ENCODE measurements around the gene TPMT.

The TPMT gene

DNA sequence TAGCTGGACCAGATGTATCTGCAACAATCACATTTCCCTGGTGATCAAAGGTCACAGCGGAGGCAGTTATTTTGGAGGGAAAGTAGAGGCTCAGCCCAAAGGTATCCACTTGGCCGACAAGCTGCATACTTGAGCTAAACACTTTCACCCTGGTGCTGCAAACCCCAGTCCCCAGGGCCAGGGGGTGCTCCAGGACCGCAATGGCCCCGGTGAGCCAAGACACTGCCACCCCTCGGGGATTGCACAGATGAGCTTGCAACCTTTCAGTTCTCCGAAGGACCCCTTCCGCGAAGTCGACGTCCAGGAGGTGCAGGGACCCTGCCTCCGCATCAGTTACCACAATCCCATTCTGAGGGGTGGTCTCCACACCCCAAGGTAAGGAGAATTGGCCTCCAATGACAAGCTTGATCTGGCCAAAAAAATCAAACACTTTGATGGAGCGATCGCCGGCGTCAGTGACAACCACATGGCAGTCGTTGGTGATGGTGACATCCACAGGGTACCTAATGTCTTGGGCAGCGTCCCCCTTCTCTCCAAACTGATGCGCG lies 33.2 kb downstream of the TPMT start:
- no peak for DNase-seq (ENCODE audit: low read depth)
- H3K4me3 ChIP-seq (ENCODE audit: low read depth, low read length), result peak overlapping the region; percentile 49

DNA sequence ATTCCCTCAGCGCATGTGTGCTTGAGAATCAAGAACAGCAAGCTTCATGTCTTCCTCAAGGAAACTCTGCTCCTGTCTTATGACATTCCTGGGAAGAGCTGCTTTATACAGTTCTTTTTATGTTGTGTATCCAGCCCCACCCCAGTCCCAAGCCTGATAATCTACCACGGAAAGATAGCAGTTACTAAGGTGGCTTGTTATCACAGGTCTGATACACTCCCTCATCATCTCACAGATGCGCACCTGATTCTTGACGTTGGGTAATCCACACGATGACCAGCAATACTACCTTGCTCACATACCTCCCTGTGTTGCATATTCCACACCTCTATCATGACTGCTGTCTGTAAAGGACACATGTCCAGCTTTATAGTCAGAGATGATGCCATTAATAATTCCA lies 35.6 kb downstream of the TPMT start:
- H3K4me3 ChIP-seq (ENCODE audit: low read depth, low read length), result no peak overlapping the region
- DNase-seq (ENCODE audit: low read depth), result no peak

DNA sequence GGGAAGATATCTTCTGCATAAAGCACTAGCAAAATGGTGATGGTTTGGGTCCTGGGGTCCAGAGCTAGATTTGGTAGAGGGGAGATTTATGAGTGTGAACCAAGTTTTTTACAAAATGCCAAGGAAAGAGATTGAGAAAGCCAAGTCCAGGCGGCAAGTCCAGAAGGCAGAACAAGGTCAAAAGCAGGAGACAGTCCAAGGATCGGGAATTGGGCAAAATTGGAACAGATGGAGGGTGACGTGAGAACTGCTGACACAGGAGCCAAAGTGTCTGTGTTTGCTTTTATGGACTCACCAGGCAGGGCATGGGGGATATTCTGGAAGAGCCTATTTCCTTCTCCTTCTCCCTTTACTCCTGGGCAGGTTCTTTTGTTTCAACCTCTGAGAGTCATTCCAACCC lies 36.5 kb downstream of the TPMT start:
- no peak overlapping the region for H3K4me3 ChIP-seq (ENCODE audit: low read depth, low read length)
- no peak for DNase-seq (ENCODE audit: low read depth)

DNA sequence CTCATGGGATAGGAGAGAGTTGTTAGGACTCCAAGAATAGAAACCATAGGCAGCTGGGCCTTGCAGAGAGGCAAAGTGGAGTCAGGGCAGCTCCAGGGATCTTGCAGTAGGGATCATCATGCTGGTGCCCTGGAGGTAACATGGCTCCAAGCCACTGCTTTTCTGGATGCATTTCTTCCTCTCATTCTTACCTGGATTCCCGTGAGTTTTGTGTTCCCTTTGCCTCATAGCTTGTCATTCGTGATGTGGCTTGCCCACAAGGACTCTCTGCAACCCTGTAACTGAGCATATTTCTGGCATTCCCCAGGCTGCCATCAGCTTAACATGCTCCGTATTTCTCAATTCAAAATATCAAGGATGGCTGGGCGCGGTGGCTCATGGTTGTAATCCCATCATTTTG lies 37.7 kb downstream of the TPMT start:
- DNase-seq (ENCODE audit: low read depth), result no peak
- no peak overlapping the region for H3K4me3 ChIP-seq (ENCODE audit: low read depth, low read length)

DNA sequence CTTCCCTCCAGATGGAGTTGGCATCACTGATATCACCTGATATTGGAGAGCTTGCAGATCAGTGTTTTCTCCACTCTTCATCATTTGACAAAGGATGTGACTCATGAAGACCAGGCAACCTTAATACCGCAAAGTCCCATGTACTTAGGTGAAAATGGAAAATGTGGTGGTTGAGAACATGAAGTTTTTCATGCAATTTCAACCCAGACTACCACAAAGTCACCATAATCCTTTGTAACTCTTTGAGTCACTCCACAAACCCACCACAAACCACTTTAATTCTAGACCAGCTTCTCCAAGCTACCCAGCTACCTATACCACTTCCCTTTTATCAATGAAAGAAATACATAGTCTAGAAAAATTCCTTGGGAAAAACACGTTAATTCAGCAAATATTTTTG lies 39.5 kb downstream of the TPMT start:
- no peak overlapping the region for H3K4me3 ChIP-seq (ENCODE audit: low read depth, low read length)
- no peak for DNase-seq (ENCODE audit: low read depth)

DNA sequence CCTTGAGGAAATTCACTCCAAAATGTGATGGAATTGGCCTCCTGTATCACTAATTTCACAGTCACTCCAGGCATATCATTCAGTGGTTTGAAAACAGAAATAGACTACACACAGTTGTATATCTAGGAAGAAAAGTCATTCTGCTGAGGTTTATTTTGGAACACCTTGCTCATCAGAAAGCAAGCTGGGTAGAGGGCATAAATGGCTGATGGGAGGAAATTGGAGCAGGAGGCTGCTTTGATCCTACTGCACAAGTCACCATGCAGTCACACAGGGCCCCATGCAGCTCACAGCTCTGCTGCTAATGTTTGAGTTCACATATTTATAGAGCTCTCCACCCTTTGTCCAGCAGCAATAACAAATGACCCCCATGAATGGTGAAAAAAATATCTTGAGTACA lies 44.7 kb downstream of the TPMT start:
- no peak overlapping the region for H3K4me3 ChIP-seq (ENCODE audit: low read depth, low read length)
- DNase-seq (ENCODE audit: low read depth), result no peak

DNA sequence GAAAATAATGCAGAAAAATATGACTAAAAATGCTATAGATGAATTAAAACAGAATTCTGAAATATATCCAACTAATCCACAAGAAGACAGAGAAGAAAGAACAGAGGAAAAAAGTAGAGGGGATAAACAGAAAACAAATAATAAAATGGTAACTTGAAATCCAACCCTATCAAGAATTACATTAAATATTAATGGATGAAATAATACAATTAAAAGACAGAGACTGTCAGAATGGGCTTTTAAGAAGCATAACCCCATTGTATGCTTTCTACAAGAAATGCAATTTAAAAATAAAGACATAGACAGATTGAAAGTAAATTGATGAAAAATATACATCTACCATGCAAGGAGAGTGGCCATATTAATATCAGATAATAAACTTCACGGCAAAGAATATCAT lies 47.8 kb downstream of the TPMT start:
- no peak overlapping the region for H3K4me3 ChIP-seq (ENCODE audit: low read depth, low read length)
- DNase-seq (ENCODE audit: low read depth), result no peak

DNA sequence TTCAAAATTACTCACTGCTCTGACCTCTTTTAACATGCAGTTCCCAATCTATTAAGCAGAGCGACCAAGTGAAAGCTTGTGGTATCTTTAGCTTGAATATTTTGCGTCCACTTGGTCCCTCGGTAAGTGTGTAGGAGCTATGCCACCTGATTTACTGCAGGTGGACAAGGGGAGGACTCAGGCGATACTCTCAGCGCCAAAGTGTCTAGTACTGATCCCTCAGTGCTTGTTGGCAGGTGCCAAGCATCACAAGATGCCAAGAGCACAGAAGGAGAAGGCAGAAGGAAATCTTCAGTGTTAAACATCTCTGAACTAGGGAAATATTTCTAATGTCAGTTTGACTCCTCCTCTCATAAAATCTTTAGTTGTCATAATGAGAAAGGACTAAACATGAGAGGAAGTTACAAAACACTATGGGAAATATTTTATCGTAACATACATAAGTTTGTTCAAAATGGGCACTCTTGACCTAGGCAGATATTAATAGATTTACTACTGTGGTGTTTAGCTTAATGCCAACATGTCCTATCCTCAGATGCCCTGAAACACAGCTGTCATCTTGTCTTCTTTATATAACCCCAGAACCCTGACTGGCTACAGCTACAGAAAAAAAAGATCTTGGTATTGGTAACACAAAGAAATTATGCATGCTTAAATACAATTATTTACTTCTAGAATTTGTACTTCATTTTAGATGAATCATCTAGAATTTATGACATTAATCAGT lies 51.9 kb downstream of the TPMT start:
- DNase-seq (ENCODE audit: low read depth), result no peak
- H3K4me3 ChIP-seq (ENCODE audit: low read depth, low read length), result no peak overlapping the region

DNA sequence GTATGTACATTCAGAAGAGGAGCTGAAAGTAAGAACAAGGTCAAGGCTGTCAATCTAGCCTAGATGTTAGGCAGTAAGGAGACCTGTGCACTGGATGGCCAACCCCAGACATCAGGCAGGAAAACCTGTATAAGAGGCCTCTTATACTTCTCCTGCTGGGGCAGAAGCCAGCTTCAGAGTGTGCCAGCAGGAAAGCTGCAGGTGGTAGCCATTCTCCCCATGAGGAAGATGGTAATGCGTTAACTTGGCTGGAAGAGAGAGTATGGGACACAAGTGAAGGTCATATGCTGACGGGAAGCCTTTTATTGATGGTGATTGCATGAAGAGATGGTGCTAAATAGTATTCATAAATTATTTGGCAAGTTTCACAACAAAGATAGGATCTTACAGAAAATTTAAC lies 53.0 kb downstream of the TPMT start:
- no peak overlapping the region for H3K4me3 ChIP-seq (ENCODE audit: low read depth, low read length)
- no peak for DNase-seq (ENCODE audit: low read depth)

DNA sequence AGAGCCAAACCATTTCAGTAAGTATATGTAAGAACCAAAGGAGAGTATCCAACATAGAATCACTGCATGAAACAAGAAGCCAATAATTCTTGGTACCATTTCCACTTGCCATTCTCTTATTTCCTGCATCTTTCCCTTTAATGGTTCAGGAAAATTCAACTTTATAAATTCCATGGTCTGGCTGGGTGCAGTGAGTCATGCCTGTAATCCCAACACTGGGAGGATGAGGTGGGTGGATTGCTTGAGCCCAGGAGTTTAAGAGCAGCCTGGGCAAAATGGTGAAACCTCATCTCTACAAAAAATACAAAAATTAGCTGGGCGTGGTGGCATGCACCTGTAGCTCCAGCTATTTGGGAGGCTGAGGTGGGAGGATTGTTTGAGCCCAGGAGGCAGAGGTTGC lies 53.6 kb downstream of the TPMT start:
- peak; percentile 9 for DNase-seq (ENCODE audit: low read depth)
- no peak overlapping the region for H3K4me3 ChIP-seq (ENCODE audit: low read depth, low read length)

DNA sequence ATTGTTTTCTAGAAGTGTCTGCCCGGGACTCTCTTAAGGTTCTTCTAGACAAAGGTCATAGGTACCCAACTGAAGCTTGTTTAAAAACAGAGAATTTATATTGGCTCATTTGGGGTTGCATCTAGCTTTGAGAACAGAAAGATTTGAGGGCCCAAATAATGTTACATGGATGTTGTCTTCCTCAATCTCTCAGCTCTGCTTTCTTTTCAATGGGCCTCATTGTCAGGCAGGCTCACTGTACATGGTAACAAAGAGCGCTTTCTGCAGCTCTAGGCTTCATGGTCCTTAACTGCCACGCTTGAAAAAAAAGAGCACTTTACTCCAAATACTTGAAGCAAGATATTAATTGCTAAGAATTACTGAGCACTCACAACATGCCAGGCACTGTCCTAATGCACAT lies 54.6 kb downstream of the TPMT start:
- DNase-seq (ENCODE audit: low read depth), result no peak
- H3K4me3 ChIP-seq (ENCODE audit: low read depth, low read length), result no peak overlapping the region

DNA sequence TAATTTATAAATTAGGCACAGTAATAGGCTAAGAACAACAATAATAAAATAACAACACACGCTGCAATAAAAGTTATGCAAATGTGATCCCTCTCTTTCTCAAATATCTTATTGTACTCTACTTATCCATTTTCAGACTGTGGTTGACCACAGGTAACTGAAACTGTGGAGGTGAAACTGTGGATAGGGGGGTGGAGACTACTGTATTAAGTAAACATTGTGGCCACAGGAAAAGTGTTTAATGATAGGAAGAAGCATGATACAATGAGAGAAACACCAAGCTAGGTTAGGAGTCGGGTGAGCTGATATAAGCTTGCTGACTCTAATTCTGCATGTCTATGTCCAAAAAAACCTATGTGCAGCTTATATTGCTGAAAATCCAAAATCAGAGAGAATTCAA lies 55.4 kb downstream of the TPMT start:
- H3K4me3 ChIP-seq (ENCODE audit: low read depth, low read length), result no peak overlapping the region
- no peak for DNase-seq (ENCODE audit: low read depth)

DNA sequence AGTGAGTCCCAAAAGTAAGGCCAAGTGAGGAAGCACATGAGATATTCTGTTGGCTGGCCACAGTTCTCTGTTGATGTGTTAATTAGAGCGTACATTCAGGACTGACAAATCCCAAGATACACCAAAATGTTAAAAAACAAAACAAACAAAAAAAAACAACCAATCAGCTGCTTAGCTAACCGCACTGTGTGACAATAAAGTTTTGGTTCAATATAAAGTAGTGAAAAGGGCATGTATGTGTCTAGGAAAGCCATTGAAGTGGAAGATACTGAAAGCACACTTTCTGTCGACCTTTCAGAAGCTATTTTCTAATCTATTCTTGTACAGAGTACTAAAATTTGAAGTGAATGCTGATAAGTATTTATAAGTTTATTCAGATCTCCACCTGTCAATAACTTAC lies 58.5 kb downstream of the TPMT start:
- H3K4me3 ChIP-seq (ENCODE audit: low read depth, low read length), result no peak overlapping the region
- DNase-seq (ENCODE audit: low read depth), result no peak

DNA sequence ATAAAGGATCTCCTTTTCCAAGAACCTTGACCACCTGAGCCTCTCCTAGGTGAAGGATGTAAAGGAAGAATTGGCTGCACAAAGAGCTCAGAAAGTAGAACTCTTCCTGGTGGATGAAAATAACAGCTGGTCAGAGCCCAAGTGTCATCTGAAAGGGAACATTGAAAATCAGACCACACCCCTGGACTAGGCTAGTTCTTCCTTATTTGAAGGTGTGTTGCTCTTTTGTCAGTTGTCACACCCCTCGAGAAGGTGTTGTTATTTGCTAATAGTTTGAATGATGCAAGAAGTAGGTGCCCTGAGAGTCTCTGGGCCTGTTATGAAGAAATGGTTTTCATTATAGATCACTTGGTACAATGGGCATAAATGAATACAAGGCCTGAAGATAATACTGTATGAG lies 63.5 kb downstream of the TPMT start:
- no peak for DNase-seq (ENCODE audit: low read depth)
- no peak overlapping the region for H3K4me3 ChIP-seq (ENCODE audit: low read depth, low read length)

DNA sequence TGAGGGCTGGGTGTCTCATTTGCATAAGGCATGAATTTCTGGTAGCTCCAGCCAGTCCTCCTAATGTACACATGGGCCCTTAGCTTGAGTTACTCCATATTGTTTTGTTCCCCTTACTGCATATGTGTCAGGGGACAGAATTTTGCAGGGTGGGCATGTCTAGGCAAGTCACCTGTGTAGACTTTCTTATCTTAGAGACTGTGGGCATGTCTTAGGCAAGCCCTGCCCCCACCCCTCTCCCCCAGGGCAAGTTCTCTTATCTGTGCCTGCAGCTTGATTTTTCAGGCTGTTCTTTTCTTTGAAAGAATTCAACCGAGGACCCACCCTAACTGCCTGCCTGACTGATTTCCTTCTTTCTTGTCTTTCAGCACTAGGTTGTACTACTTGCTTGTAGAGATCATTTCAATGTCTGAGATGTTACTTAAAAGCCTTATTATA lies 64.5 kb downstream of the TPMT start:
- H3K4me3 ChIP-seq (ENCODE audit: low read depth, low read length), result no peak overlapping the region
- DNase-seq (ENCODE audit: low read depth), result no peak

DNA sequence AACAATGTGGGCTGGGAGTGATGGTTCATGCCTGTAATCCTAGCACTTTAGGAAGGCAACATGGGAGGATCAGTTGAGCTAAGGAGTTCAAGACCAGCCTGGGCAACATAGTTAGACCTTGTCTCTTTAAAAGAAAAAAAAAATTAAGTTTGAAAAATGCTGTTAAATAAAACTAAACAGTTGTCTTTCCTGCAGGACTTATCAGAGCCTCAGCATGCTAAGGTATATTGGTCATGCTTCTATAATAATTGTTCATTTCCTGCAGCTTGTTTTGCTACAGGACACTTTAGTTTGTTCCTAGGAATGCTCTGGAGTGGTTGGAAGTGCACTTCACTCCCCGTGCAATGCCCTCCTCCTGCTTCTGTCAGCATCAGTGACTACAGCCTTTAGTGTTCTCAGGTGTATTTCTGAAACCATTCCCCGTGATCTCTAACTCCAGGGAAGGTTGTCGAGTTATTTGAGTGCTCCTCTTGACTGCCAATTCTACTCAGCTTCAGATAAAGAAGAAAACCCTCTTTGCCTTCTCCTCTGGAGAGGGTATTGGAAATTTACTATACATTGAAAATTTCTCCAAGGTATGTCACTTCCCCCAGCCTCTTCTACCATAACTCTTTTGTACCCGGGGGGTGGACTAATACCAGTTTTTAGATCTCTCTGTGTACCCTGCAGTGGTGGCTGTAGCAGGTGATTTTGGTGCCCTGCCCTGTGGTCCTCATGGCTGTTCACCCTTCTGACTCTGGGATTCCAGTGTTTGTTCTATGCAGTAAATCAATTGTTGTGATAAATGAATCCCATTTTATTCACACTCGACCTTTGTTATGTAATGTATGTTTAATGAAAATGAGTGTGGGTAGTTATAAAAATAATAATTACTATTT lies 66.2 kb downstream of the TPMT start:
- no peak for DNase-seq (ENCODE audit: low read depth)
- H3K4me3 ChIP-seq (ENCODE audit: low read depth, low read length), result no peak overlapping the region

DNA sequence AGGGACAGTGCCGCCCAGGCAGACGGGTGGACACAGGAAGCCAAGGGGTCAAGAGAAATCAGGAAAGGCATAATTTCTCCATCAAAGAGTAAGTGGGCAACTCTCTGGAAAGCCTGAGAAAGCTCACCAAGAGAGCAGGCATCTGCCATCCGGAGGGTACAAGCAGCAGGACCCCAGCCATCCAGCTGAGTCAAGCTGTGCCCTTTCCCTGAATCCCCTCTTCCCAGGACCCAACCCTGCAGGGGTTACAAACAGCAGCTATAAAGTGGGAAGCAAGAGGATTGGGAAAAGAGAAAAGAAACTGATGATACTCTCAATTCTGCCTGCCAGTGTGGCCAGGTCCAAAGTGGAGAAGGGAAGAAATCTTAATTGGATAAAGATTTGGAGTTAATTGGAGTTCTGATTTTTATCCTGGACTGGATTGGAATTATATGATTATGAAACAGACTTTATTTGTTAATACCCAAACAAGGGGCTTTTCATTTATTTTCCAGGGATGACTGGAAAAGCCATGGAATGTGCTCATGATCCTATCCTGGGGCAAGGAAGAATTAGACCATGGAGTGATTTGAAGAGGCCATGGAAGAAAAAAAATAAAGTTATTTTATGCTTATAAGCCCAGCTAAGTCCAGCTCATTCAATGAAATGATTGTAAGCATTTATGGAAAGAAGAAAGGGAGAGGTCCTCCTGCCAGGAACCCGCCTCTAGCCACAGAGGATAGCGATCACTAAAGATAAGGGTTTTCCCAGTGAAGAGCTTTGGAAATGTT lies 67.3 kb downstream of the TPMT start:
- no peak for DNase-seq (ENCODE audit: low read depth)
- no peak overlapping the region for H3K4me3 ChIP-seq (ENCODE audit: low read depth, low read length)

DNA sequence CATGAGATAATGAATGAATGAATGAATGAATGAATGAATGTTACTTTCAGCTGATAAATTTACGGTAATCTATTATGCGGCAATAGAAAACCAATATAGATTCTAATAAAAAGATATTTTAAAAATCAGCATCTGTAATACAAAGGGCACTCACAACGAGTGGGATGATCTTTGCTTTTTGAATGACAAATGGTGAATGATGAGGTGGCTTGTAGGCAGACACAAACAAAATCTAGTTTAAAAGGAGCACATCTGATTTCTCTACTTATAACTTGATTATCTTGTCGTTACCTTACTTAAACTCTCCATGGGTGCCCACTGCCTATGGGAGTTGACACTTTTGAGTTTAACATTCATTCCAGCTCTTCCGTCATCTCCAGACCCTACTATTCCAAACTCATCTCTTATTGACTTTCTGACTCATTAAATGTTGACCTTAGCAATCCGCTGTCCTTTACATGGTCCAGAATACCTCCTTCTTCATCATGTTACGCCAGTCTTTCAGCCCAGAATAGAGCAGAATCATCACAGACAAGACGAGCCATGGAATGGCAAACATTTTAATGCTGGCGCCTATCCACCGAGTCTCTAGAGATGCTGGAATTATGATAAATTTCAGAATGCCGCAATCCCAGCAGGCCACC lies 73.7 kb downstream of the TPMT start:
- H3K4me3 ChIP-seq (ENCODE audit: low read depth, low read length), result no peak overlapping the region
- no peak for DNase-seq (ENCODE audit: low read depth)

DNA sequence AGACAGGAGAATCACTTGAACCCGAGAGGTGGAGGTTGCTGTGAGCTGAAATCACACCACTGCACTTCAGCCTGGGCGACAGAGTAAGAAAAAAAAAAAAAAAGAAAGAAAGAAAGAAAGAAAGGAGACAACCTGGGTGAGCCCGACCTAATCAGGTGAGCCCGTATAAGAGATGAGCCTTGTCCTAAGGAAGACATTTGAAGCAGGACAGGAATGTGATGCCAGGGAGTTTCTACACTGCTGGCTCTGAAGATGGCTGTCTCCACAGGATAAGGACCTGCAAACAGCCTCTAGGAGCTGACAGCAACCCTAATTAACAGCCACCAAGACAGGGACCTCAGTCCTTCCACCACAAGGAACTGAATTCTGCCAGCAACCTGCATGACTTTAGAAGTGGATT lies 74.3 kb downstream of the TPMT start:
- H3K4me3 ChIP-seq (ENCODE audit: low read depth, low read length), result no peak overlapping the region
- no peak for DNase-seq (ENCODE audit: low read depth)

DNA sequence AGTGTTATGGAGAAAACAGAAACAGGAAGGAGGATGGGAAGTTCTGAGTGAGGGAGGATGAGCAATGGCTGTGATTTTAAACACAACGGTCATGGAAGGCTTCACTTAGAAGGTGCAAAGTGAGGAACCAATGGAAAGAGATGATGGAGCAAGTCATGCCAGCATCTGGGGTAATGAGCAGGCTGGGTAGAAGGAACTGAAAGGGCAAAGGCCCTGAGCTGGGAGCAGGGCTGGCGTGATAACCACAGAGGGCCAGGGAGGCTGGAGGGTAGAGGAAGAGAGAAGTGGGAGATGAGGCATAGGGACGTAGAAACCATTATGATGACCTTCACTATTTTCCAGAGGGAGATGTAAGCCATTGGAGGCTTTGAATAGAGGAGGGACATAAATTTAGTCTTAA lies 76.0 kb downstream of the TPMT start:
- no peak for DNase-seq (ENCODE audit: low read depth)
- no peak overlapping the region for H3K4me3 ChIP-seq (ENCODE audit: low read depth, low read length)

Data from skeletal muscle cell (primary cell).